ENCODE data around the gene BID.

The BID gene

GRCh38 chr22:17792299-17792698, 18.0 kb upstream of the BID start:
- no peak overlapping the region for H4K91ac ChIP-seq (ENCODE audit: low read depth, low read length)
- H3K9ac ChIP-seq (ENCODE audit: low read length), result no peak overlapping the region
- H3K14ac ChIP-seq (ENCODE audit: low read length), result no peak overlapping the region
- no peak overlapping the region for H4K12ac ChIP-seq (ENCODE audit: low read depth, low read length)
- DNase-seq, result no peak
- peaks cover 13 to 17% of the 10 kb centered on the region in 2 experiments for H3K36me3 ChIP-seq (ENCODE audit: control insufficient read depth in 1 of 2, insufficient read depth in 2 of 2, low read length in 2 of 2)
- H4K8ac ChIP-seq (ENCODE audit: low read depth, low read length), result no peak overlapping the region
- H2AK5ac ChIP-seq (ENCODE audit: low read length), result no peak overlapping the region
- H3K4me3 ChIP-seq (ENCODE audit: low read depth, low read length), result no peak overlapping the region
- no peaks in the 10 kb centered on the region for H3K27me3 ChIP-seq (ENCODE audit: insufficient read depth, low read length)
- peaks cover 7 to 9% of the 10 kb centered on the region in 2 experiments for H3K4me1 ChIP-seq (ENCODE audit: control insufficient read depth in 1 of 2, insufficient read depth in 2 of 2, low read length in 2 of 2)
- no peak overlapping the region for H2BK12ac ChIP-seq (ENCODE audit: low read length)
- no peaks in the 10 kb centered on the region for H3K79me2 ChIP-seq (ENCODE audit: control insufficient read depth, insufficient read depth, low read length, poor library complexity)
- H3K4ac ChIP-seq (ENCODE audit: low read depth, low read length), result no peak overlapping the region
- H3K23ac ChIP-seq (ENCODE audit: low read length), result no peak overlapping the region
- H3K18ac ChIP-seq (ENCODE audit: low read length), result no peak overlapping the region
- H3K9me3 ChIP-seq (ENCODE audit: insufficient read depth, low read depth, low read length), result no peaks in the 10 kb centered on the region
- H2AFZ ChIP-seq (ENCODE audit: insufficient read depth, low read length, poor library complexity), result no peak overlapping the region
- no CpG with 5 or more reads among the region's 5 CpGs for WGBS (ENCODE audit: extremely low coverage, insufficient coverage, insufficient read length)
- no peaks in the 10 kb centered on the region for H3K79me1 ChIP-seq (ENCODE audit: low read length)
- H3K27ac ChIP-seq (ENCODE audit: low read depth, low read length), result no peak overlapping the region
- no peak overlapping the region for H2BK120ac ChIP-seq (ENCODE audit: insufficient read depth, low read length, poor library complexity)
- no peak overlapping the region for H2BK5ac ChIP-seq (ENCODE audit: low read depth, low read length, poor library complexity)
- no peak overlapping the region for H3K4me2 ChIP-seq (ENCODE audit: low read length)

GRCh38 chr22:17791196-17791595, 16.9 kb upstream of the BID start:
- no peak overlapping the region for H2AFZ ChIP-seq (ENCODE audit: insufficient read depth, low read length, poor library complexity)

GRCh38 chr22:17789379-17790200, 15.3 kb upstream of the BID start:
- Histone ChIP-seq H4K12ac (ENCODE audit: low read depth, low read length) (no peak overlapping the region), H2AK5ac (ENCODE audit: low read length) (no peak overlapping the region), H2BK5ac (ENCODE audit: low read depth, low read length, poor library complexity) (no peak overlapping the region), H3K36me3 (ENCODE audit: control insufficient read depth in 1 of 2, insufficient read depth in 2 of 2, low read length in 2 of 2) (peaks cover 13 to 17% of the 10 kb centered on the region in 2 experiments), H4K91ac (ENCODE audit: low read depth, low read length) (no peak overlapping the region), H3K27ac (ENCODE audit: low read depth, low read length) (no peak overlapping the region), H3K27me3 (ENCODE audit: insufficient read depth, low read length) (no peaks in the 10 kb centered on the region), H3K4me1 (ENCODE audit: control insufficient read depth in 1 of 2, insufficient read depth in 2 of 2, low read length in 2 of 2) (peaks cover 7 to 9% of the 10 kb centered on the region in 2 experiments), H3K18ac (ENCODE audit: low read length) (no peak overlapping the region), H3K9me3 (ENCODE audit: insufficient read depth, low read depth, low read length) (no peaks in the 10 kb centered on the region), H3K9ac (ENCODE audit: low read length) (no peak overlapping the region), H4K8ac (ENCODE audit: low read depth, low read length) (no peak overlapping the region), H2AFZ (ENCODE audit: insufficient read depth, low read length, poor library complexity) (no peak overlapping the region), H2BK12ac (ENCODE audit: low read length) (no peak overlapping the region), H3K14ac (ENCODE audit: low read length) (no peak overlapping the region), H3K4ac (ENCODE audit: low read depth, low read length) (no peak overlapping the region), H3K79me2 (ENCODE audit: control insufficient read depth, insufficient read depth, low read length, poor library complexity) (no peaks in the 10 kb centered on the region), H3K4me2 (ENCODE audit: low read length) (no peak overlapping the region), H2BK120ac (ENCODE audit: insufficient read depth, low read length, poor library complexity) (no peak overlapping the region), H3K23ac (ENCODE audit: low read length) (no peak overlapping the region), H3K4me3 (ENCODE audit: low read depth, low read length) (no peak overlapping the region), H3K79me1 (ENCODE audit: low read length) (no peaks in the 10 kb centered on the region)
- DNase-seq, result no peak
- WGBS (ENCODE audit: extremely low coverage, insufficient coverage, insufficient read length), result no CpG with 5 or more reads among the region's 27 CpGs

More at GRCh38 chr22:17791196-17791595, 16.9 kb upstream of the BID start:
- Histone ChIP-seq H4K91ac (ENCODE audit: low read depth, low read length) (no peak overlapping the region), H3K79me1 (ENCODE audit: low read length) (no peaks in the 10 kb centered on the region), H2BK120ac (ENCODE audit: insufficient read depth, low read length, poor library complexity) (no peak overlapping the region), H3K18ac (ENCODE audit: low read length) (no peak overlapping the region), H2BK12ac (ENCODE audit: low read length) (no peak overlapping the region), H3K36me3 (ENCODE audit: control insufficient read depth in 1 of 2, insufficient read depth in 2 of 2, low read length in 2 of 2) (peaks cover 13 to 17% of the 10 kb centered on the region in 2 experiments), H3K14ac (ENCODE audit: low read length) (no peak overlapping the region), H3K79me2 (ENCODE audit: control insufficient read depth, insufficient read depth, low read length, poor library complexity) (no peaks in the 10 kb centered on the region), H3K4ac (ENCODE audit: low read depth, low read length) (no peak overlapping the region), H4K8ac (ENCODE audit: low read depth, low read length) (no peak overlapping the region), H4K12ac (ENCODE audit: low read depth, low read length) (no peak overlapping the region), H2AK5ac (ENCODE audit: low read length) (no peak overlapping the region), H3K4me3 (ENCODE audit: low read depth, low read length) (no peak overlapping the region), H3K9ac (ENCODE audit: low read length) (no peak overlapping the region), H2BK5ac (ENCODE audit: low read depth, low read length, poor library complexity) (no peak overlapping the region), H3K27me3 (ENCODE audit: insufficient read depth, low read length) (no peaks in the 10 kb centered on the region), H3K9me3 (ENCODE audit: insufficient read depth, low read depth, low read length) (no peaks in the 10 kb centered on the region), H3K4me1 (ENCODE audit: control insufficient read depth in 1 of 2, insufficient read depth in 2 of 2, low read length in 2 of 2) (peaks cover 7 to 9% of the 10 kb centered on the region in 2 experiments), H3K23ac (ENCODE audit: low read length) (no peak overlapping the region), H3K4me2 (ENCODE audit: low read length) (no peak overlapping the region), H3K27ac (ENCODE audit: low read depth, low read length) (no peak overlapping the region)
- no CpG with 5 or more reads among the region's 21 CpGs for WGBS (ENCODE audit: extremely low coverage, insufficient coverage, insufficient read length)
- no peak for DNase-seq

GRCh38 chr22:17788528-17789378, 14.5 kb upstream of the BID start:
- no peak overlapping the region for H3K4me3 ChIP-seq (ENCODE audit: low read depth, low read length)
- H3K9ac ChIP-seq (ENCODE audit: low read length), result no peak overlapping the region
- H2AFZ ChIP-seq (ENCODE audit: insufficient read depth, low read length, poor library complexity), result no peak overlapping the region
- no peak overlapping the region for H2BK120ac ChIP-seq (ENCODE audit: insufficient read depth, low read length, poor library complexity)
- H4K91ac ChIP-seq (ENCODE audit: low read depth, low read length), result no peak overlapping the region
- H3K79me2 ChIP-seq (ENCODE audit: control insufficient read depth, insufficient read depth, low read length, poor library complexity), result no peaks in the 10 kb centered on the region
- H4K12ac ChIP-seq (ENCODE audit: low read depth, low read length), result no peak overlapping the region
- no peak overlapping the region for H3K4me2 ChIP-seq (ENCODE audit: low read length)
- no peak overlapping the region for H3K4ac ChIP-seq (ENCODE audit: low read depth, low read length)
- no peaks in the 10 kb centered on the region for H3K27me3 ChIP-seq (ENCODE audit: insufficient read depth, low read length)
- peaks cover 7 to 9% of the 10 kb centered on the region in 2 experiments for H3K4me1 ChIP-seq (ENCODE audit: control insufficient read depth in 1 of 2, insufficient read depth in 2 of 2, low read length in 2 of 2)
- peaks cover 13 to 17% of the 10 kb centered on the region in 2 experiments for H3K36me3 ChIP-seq (ENCODE audit: control insufficient read depth in 1 of 2, insufficient read depth in 2 of 2, low read length in 2 of 2)
- H4K8ac ChIP-seq (ENCODE audit: low read depth, low read length), result no peak overlapping the region
- no peaks in the 10 kb centered on the region for H3K79me1 ChIP-seq (ENCODE audit: low read length)
- no CpG with 5 or more reads among the region's 32 CpGs for WGBS (ENCODE audit: extremely low coverage, insufficient coverage, insufficient read length)
- H3K18ac ChIP-seq (ENCODE audit: low read length), result no peak overlapping the region
- H2BK12ac ChIP-seq (ENCODE audit: low read length), result no peak overlapping the region
- H3K9me3 ChIP-seq (ENCODE audit: insufficient read depth, low read depth, low read length), result no peaks in the 10 kb centered on the region
- H2BK5ac ChIP-seq (ENCODE audit: low read depth, low read length, poor library complexity), result no peak overlapping the region
- H2AK5ac ChIP-seq (ENCODE audit: low read length), result no peak overlapping the region
- H3K23ac ChIP-seq (ENCODE audit: low read length), result no peak overlapping the region
- no peak overlapping the region for H3K14ac ChIP-seq (ENCODE audit: low read length)
- no peak overlapping the region for H3K27ac ChIP-seq (ENCODE audit: low read depth, low read length)
- peak in 1 of 2 donors; percentile 43 for DNase-seq
